Measurements from ENCODE around the gene THUMPD3. TPM values are rescaled to one million over a fixed set of nuclear protein-coding genes. Genes with fewer than 3 reads are reported as not detected.

Gene THUMPD3, protein sequence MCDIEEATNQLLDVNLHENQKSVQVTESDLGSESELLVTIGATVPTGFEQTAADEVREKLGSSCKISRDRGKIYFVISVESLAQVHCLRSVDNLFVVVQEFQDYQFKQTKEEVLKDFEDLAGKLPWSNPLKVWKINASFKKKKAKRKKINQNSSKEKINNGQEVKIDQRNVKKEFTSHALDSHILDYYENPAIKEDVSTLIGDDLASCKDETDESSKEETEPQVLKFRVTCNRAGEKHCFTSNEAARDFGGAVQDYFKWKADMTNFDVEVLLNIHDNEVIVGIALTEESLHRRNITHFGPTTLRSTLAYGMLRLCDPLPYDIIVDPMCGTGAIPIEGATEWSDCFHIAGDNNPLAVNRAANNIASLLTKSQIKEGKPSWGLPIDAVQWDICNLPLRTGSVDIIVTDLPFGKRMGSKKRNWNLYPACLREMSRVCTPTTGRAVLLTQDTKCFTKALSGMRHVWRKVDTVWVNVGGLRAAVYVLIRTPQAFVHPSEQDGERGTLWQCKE
- total RNA-seq (10 to 100 TPM; 40.3 to 72.1 (median 52.5) TPM), polyA plus RNA-seq (10 to 100 TPM; 40.7 to 57.4 TPM)
- long read RNA-seq, donor 1, transcript THUMPD3-206 (10 exons, 2,877 nt), result minor isoform, 7 of 51 reads
- long read RNA-seq, donor 1, transcript THUMPD3-201 (10 exons, 3,961 nt), result major isoform, 10 of 51 reads
- long read RNA-seq, donor 1, partial matches to known transcripts, result 1 of 51 reads
- long read RNA-seq, donor 1, other reads (novel, unspliced or antisense), result 31 of 51 reads
- long read RNA-seq, donor 2, transcript THUMPD3-201 (10 exons, 3,961 nt), result minor isoform, 7 of 48 reads
- long read RNA-seq, donor 2, transcript THUMPD3-206 (10 exons, 2,877 nt), result major isoform, 16 of 48 reads
- long read RNA-seq, donor 2, partial matches to known transcripts, result 1 of 48 reads
- long read RNA-seq, donor 2, other reads (novel, unspliced or antisense), result 23 of 48 reads
- long read RNA-seq, donor 3, transcript THUMPD3-201 (10 exons, 3,961 nt), result major isoform, 32 of 116 reads
- long read RNA-seq, donor 3, transcript THUMPD3-206 (10 exons, 2,877 nt), result minor isoform, 24 of 116 reads
- long read RNA-seq, donor 3, partial matches to known transcripts, result 5 of 116 reads
- long read RNA-seq, donor 3, other reads (novel, unspliced or antisense), result 53 of 116 reads

GRCh38 chr3:9362731-9363530, at the start of gene THUMPD3:
Gene THUMPD3, plus strand, starts transcription at chr3:9363054. Its CDS starts 2,015 bp downstream, at chr3:9365069.
- 1 to 2% methylated on average over 46 of the region's 46 CpGs for WGBS, 2 donors
- intact Hi-C loops (cut with DNase I), result loop anchor here in 5 of 10 donors (2.0 to 5.0 kb wide), 5 partner anchors 34 to 74 kb away; partner anchors contain the start of gene SETD5 (in 4 of the 5)

GRCh38 chr3:9314796-9315195, 48.1 kb upstream of the THUMPD3 start:
- Histone ChIP-seq H3K27ac (no peak overlapping the region), H3K36me3 (no peaks in the 10 kb centered on the region), H3K27me3 (no peaks in the 10 kb centered on the region), H3K4me1 (peaks cover 0 to 21% (median 4%) of the 10 kb centered on the region in 9 donors), H3K9me3 (no peaks in the 10 kb centered on the region), H3K4me3 (no peak overlapping the region)
- TF ChIP-seq, protein P1, sequence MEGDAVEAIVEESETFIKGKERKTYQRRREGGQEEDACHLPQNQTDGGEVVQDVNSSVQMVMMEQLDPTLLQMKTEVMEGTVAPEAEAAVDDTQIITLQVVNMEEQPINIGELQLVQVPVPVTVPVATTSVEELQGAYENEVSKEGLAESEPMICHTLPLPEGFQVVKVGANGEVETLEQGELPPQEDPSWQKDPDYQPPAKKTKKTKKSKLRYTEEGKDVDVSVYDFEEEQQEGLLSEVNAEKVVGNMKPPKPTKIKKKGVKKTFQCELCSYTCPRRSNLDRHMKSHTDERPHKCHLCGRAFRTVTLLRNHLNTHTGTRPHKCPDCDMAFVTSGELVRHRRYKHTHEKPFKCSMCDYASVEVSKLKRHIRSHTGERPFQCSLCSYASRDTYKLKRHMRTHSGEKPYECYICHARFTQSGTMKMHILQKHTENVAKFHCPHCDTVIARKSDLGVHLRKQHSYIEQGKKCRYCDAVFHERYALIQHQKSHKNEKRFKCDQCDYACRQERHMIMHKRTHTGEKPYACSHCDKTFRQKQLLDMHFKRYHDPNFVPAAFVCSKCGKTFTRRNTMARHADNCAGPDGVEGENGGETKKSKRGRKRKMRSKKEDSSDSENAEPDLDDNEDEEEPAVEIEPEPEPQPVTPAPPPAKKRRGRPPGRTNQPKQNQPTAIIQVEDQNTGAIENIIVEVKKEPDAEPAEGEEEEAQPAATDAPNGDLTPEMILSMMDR (IDR thresholded peaks at IDR 0.05), result no peak
- DNase-seq (peak in 1 of 2 donors; percentile 9), ATAC-seq (peak in 4 of 8 donors; percentile 8 to 64 (median 41))
- 50 to 65% methylated on average over 2 of the region's 2 CpGs for WGBS, 2 donors
- intact Hi-C loops (cut with DNase I), result no loop called here

More at GRCh38 chr3:9362731-9363530, at the start of gene THUMPD3:
- no peaks in the 10 kb centered on the region for H3K9me3 ChIP-seq
- DNase-seq, result peak; percentile 90
- peak; percentile 97 to 100 (median 99) for ATAC-seq
- TF ChIP-seq, protein P1 (IDR thresholded peaks at IDR 0.05), result no peak
- peaks cover 0 to 37% (median 20%) of the 10 kb centered on the region in 9 donors for H3K36me3 ChIP-seq
- peak within 1 kb of the TSS; percentile 23 to 95 (median 90) for H3K27ac ChIP-seq
- peak within 1 kb of the TSS; percentile 40 to 90 (median 71) for H3K4me3 ChIP-seq
- peaks cover 0 to 31% (median 19%) of the 10 kb centered on the region in 9 donors for H3K4me1 ChIP-seq
- H3K27me3 ChIP-seq, result no peaks in the 10 kb centered on the region

DNA sequence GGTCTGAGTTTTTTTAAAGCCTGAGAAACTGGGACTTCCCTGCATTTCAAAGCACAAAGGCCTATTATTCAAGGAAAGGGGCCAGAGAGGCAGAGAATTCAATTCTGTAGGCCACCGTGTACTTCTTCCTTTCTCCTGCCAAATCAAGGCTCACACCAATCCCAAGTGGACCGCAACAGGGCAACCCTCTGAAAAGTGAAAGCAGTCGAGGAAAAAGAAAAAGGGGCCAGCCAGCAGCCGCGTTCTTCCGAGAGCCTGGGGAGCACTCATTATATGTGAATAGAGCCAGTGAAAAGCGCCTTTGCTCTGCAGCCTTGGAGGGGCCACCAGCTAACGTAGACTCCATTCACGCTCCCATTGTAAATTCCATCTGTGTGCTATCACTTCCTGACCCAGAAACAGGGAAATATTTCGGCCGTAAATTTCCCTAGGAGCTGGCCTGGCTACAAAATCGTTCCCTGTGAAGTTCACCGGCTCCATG, 45.9 kb upstream of the THUMPD3 start:
- intact Hi-C loops (cut with DNase I), result no loop called here
- Histone ChIP-seq H3K4me1 (peaks cover 0 to 23% (median 4%) of the 10 kb centered on the region in 9 donors), H3K27me3 (no peaks in the 10 kb centered on the region), H3K9me3 (no peaks in the 10 kb centered on the region), H3K4me3 (peak overlapping the region in 8 of 10 donors; percentile 17 to 48 (median 36)), H3K36me3 (no peaks in the 10 kb centered on the region), H3K27ac (peak overlapping the region; percentile 50 to 79 (median 72))
- WGBS, 2 donors, result 32 to 38% methylated on average over 13 of the region's 13 CpGs
- peak; percentile 36 to 87 (median 72) for ATAC-seq
- TF ChIP-seq, protein P1 (IDR thresholded peaks at IDR 0.05), result no peak
- DNase-seq, result peak in 1 of 2 donors; percentile 17

Data from heart right ventricle (tissue), 16 donors.